ENCODE results near the gene KRT6C. TPM values are rescaled to one million over a fixed set of nuclear protein-coding genes. Genes with fewer than 3 reads are reported as not detected.
"Not testable (repeated sequence)": the region's sequence is repeated elsewhere in the genome, so short reads cannot be mapped to it uniquely, and the experiment has no call there.

KRT6C gene
- total and polyA plus RNA-seq, 8 donors = not detected

- H3K9me3 ChIP-seq = no peaks in the 10 kb centered on the region
- DNase-seq (no peak), FAIRE-seq (no peak), ATAC-seq (no peak)
- no peaks in the 10 kb centered on the region for H3K4me1 ChIP-seq
- no peak overlapping the region for H3K27ac ChIP-seq
- no peak overlapping the region for H3K4me3 ChIP-seq
- no peaks in the 10 kb centered on the region for H3K27me3 ChIP-seq
- no peak for TF ChIP-seq CTCF (IDR thresholded peaks at IDR 0.05)
- intact Hi-C loops (cut with DNase I) = no loop called here
- no peaks in the 10 kb centered on the region for H3K36me3 ChIP-seq
These were observed 15.1 kb upstream of the KRT6C start for GRCh38 chr12:52488736-52489135.

DNA sequence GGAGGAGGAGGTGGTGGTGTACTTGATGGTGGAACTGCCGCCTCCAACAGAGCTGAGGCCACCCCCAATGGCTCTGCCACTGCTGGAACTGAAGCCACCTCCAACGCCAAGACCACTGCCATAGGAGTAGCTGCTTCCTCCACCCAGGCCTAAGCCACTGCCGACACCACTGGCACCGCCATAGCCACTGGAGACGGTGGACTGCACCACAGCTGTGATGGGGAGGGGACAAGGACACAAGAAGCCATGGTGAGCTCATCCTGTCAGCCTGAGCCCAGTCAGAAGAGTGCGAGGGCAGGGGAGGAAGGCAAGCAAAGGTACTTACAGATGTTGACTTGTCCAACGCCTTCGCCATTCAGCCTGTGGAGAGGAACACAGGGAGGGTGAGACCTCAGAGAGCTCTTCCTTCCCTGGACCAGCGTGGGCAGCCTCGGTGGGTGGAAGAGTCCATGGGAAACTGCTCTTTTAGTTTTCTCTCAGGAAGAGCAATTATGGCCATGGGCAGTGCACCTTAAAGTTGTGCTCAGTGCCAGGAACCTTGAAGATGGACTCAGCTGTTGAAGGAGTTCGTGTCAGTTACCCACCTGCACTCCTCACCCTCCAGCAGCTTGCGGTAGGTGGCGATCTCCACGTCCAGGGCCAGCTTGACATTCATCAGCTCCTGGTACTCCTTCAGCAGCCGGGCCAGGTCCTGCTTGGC is 14.3 kb upstream of the KRT6C start:
- H3K4me1 ChIP-seq; DNase-seq; FAIRE-seq; H3K27me3 ChIP-seq; intact Hi-C loops (cut with DNase I); H3K27ac ChIP-seq; H3K36me3 ChIP-seq; H3K4me3 ChIP-seq; H3K9me3 ChIP-seq; ATAC-seq: not testable (repeated sequence)
- 73 to 75% methylated on average over 14 to 15 of the region's 15 CpGs for WGBS, 2 donors

GRCh38 chr12:52487211-52487610 is 13.6 kb upstream of the KRT6C start:
- intact Hi-C loops (cut with DNase I) = no loop called here
- no peaks in the 10 kb centered on the region for H3K27me3 ChIP-seq
- ATAC-seq (no peak), FAIRE-seq (no peak), DNase-seq (no peak)
- no peak overlapping the region for H3K27ac ChIP-seq
- no peak overlapping the region for H3K4me3 ChIP-seq
- no peaks in the 10 kb centered on the region for H3K36me3 ChIP-seq
- H3K4me1 ChIP-seq = no peaks in the 10 kb centered on the region
- no peaks in the 10 kb centered on the region for H3K9me3 ChIP-seq
- 0 to 43% methylated on average over 1 of the region's 1 CpG for WGBS, 2 donors
- no peak for TF ChIP-seq CTCF (IDR thresholded peaks at IDR 0.05)

DNA sequence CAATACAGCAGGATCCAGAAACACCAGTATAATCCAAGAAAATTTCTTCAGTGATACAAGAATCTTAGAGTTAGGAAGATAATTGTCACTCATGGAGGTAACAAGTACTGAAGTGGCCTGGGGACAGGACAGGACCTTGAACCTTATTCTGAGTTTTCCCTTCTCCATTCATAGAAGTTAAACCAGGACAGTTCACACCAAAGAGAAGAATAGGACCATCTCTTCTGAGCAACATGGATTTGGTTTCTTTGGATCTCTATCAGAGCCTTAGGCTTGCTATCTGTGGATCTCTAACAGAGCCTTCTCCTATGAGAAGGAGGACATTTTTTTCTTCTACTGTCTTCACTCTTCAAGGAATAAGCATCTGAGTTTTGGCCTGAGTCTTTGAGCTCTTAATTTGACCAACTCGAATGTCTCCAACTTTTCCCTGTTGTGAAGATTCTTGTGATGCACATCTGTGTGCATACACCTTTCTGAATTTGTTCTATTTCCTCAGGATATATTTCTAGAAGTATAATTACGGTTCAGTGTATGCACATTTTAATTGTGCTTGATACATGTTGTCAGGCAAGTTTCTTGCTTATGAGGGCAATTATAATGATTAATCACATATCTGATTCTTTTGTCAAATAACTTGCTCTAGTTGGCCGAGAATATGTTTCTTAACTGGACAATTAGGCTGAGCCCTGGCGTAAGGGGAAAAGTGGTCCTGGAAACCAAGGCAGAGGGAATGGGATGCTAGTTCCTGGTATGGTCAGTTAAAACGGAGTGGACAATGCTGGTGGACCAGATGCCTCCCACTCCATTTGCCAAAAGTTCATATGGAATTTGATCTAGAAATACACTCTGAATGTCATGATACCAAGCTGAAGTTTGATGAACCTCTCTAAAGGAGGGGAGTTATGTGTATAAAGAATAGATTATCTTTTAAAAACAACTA is 12.8 kb upstream of the KRT6C start:
- ATAC-seq (no peak), DNase-seq (no peak), FAIRE-seq (no peak)
- no peaks in the 10 kb centered on the region for H3K9me3 ChIP-seq
- no peaks in the 10 kb centered on the region for H3K27me3 ChIP-seq
- intact Hi-C loops (cut with DNase I) = no loop called here
- no peak for TF ChIP-seq CTCF (IDR thresholded peaks at IDR 0.05)
- no peak overlapping the region for H3K27ac ChIP-seq
- no peaks in the 10 kb centered on the region for H3K36me3 ChIP-seq
- H3K4me1 ChIP-seq = no peaks in the 10 kb centered on the region
- no peak overlapping the region for H3K4me3 ChIP-seq
- WGBS, 2 donors = 62 to 68% methylated on average over 5 of the region's 5 CpGs

DNA sequence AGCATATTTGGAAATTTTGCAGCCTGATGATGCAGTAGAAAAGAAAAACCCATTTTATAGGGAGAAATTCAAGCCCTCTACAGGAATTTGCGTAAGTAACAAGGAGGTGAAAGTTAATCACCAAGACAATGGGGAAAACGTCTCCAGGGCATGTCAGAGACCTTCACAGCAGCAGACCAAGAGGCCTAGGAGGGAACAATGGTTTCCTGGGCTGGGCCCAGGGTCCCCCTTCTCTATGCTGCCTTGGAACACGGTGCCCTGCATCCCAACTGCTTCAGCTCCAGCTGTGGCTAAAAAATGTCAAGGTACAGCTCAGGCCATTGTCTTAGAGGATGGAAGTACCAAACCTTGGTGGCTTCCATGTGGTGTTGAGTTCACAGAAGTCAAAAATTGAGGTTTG is 6.5 kb upstream of the KRT6C start:
- intact Hi-C loops (cut with DNase I) = no loop called here
- TF ChIP-seq CTCF (IDR thresholded peaks at IDR 0.05) = no peak
- ATAC-seq (no peak), DNase-seq (no peak), FAIRE-seq (no peak)
- no peaks in the 10 kb centered on the region for H3K9me3 ChIP-seq
- no peak overlapping the region for H3K27ac ChIP-seq
- no peaks in the 10 kb centered on the region for H3K27me3 ChIP-seq
- WGBS, 2 donors = 54 to 56% methylated on average over 3 of the region's 3 CpGs
- no peaks in the 10 kb centered on the region for H3K4me1 ChIP-seq
- no peak overlapping the region for H3K4me3 ChIP-seq
- H3K36me3 ChIP-seq = no peaks in the 10 kb centered on the region

Data from pancreas (tissue), 10 donors.